Endodermal cell (in vitro differentiated cells): Measurements from ENCODE around the gene TNRC6C. TPM values are rescaled to one million over a fixed set of nuclear protein-coding genes. Genes with fewer than 3 reads are reported as not detected.

Source experiments
- DNase-seq: peaks from one replicate; pipeline ENCODE4 v3.0.0-alpha.2; 2017
- H3K27ac ChIP-seq: 2 replicates; pipeline ENCODE4 v1.5.1; 2013; ENCODE audit warnings: mild to moderate bottlenecking, low read depth, low read length, moderate library complexity
- H3K27me3 ChIP-seq: 2 replicates; pipeline ENCODE4 v1.6.1; 2013; ENCODE audit warnings: mild to moderate bottlenecking, low read length, moderate library complexity; ENCODE audit not compliant: insufficient read depth, control insufficient read depth, poor library complexity, severe bottlenecking
- H3K36me3 ChIP-seq: 2 replicates; pipeline ENCODE4 v1.7.0; 2013; ENCODE audit warnings: mild to moderate bottlenecking, low read length, moderate library complexity; ENCODE audit not compliant: control insufficient read depth, insufficient read depth
- H3K4me1 ChIP-seq: one replicate; pipeline ENCODE4 v1.7.0; 2013; ENCODE audit warnings: low read length; ENCODE audit not compliant: control insufficient read depth, insufficient read depth
- H3K4me3 ChIP-seq: 2 replicates; pipeline ENCODE4 v1.5.1; 2013; ENCODE audit warnings: mild to moderate bottlenecking, low read length, moderate library complexity
- H3K9ac ChIP-seq: 2 replicates; pipeline ENCODE4 v1.6.1; 2013; ENCODE audit warnings: mild to moderate bottlenecking, low read length, moderate library complexity; ENCODE audit not compliant: poor library complexity, severe bottlenecking; ENCODE audit errors: extremely low read depth
- H3K9me3 ChIP-seq: 2 replicates; pipeline ENCODE4 v1.6.1; 2013; ENCODE audit warnings: mild to moderate bottlenecking, low read length, moderate library complexity; ENCODE audit not compliant: control insufficient read depth
- H3K27ac Mint-ChIP-seq: 2 replicates; pipeline ENCODE4 v1.8.0; 2020; ENCODE audit warnings: mixed read lengths
- H3K27me3 Mint-ChIP-seq: 2 replicates; pipeline ENCODE4 v1.8.0; 2021; ENCODE audit warnings: mild to moderate bottlenecking, mixed read lengths; ENCODE audit not compliant: insufficient read depth
- H3K36me3 Mint-ChIP-seq: 2 replicates; pipeline ENCODE4 v1.8.0; 2020; ENCODE audit warnings: low read depth, mixed read lengths
- H3K4me1 Mint-ChIP-seq: 2 replicates; pipeline ENCODE4 v1.8.0; 2020; ENCODE audit warnings: mixed read lengths
- H3K4me3 Mint-ChIP-seq: 2 replicates; pipeline ENCODE4 v1.8.0; 2020; ENCODE audit warnings: mild to moderate bottlenecking, moderate library complexity, mixed read lengths
- H3K9me3 Mint-ChIP-seq: 2 replicates; pipeline ENCODE4 v1.8.0; 2020; ENCODE audit warnings: mild to moderate bottlenecking, mixed read lengths
- WGBS, 2 experiments: methylation state at CpG; one replicate each; pipeline versions ENCODE4 v1.1.5 to v1.1.7; 2013; ENCODE audit warnings: missing lambda C conversion rate in 2 of 2, mixed read lengths in 1 of 2; ENCODE audit not compliant: insufficient coverage in 1 of 2, insufficient read length in 1 of 2; 5-methylcytosine and 5-hydroxymethylcytosine counted together
- total RNA-seq, 2 donors: library from RNA; stranded (reverse); fragmentation: NEBNext Ultra II Directional in 1 of 2; extraction: Animal tissue kit (Norgen Biotek cat#: 25700) in 1 of 2; gene quantifications; 2 replicates in 1 of 2; 3 replicates in 1 of 2; pipeline ENCODE4 v1.2.1, GENCODE V29; 2021
- TF ChIP-seq, protein P1 (sequence below): fragments of 200-600 bp; sonication (generic); conservative IDR thresholded peaks from 2 replicates; pipeline ENCODE4 v1.5.0; 2021; ENCODE audit warnings: antibody characterized with exemption, mild to moderate bottlenecking

TNRC6C gene
- total RNA-seq, 2 donors from 2014 or later, result 22.4 to 40.2 TPM

DNA sequence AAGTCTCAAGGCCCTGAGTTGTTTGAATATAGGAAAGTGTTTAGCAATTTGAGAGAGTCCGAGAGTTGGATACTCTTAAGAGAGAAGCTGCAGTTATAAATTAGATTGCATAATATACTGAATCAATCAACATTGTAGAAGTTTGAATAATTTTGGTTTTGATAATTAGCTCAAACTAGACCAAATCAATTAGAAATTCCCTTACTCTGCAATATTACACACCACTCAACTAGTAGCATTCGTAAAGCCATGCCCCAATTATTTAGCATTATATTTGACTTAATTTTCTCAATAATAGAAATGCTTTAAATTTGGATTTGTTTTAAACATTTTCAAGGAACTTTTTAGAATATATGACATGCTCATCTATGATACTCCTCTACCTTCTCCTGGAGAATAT lies 49.1 kb downstream of the TNRC6C start:
- Mint-ChIP-seq H3K4me1 (no peaks in the 10 kb centered on the region), H3K36me3 (peaks cover 13% of the 10 kb centered on the region), H3K27me3 (no peaks in the 10 kb centered on the region), H3K4me3 (no peak overlapping the region), H3K27ac (no peak overlapping the region), H3K9me3 (no peaks in the 10 kb centered on the region)
- Histone ChIP-seq H3K4me1 (no peaks in the 10 kb centered on the region), H3K9ac (no peak overlapping the region), H3K9me3 (no peaks in the 10 kb centered on the region), H3K27ac (no peak overlapping the region), H3K4me3 (no peak overlapping the region), H3K36me3 (peaks cover 62% of the 10 kb centered on the region), H3K27me3 (no peaks in the 10 kb centered on the region)
- WGBS, 2 experiments, result no CpG with 5 or more reads among the region's 2 CpGs
- DNase-seq, result no peak
- TF ChIP-seq, protein P1, sequence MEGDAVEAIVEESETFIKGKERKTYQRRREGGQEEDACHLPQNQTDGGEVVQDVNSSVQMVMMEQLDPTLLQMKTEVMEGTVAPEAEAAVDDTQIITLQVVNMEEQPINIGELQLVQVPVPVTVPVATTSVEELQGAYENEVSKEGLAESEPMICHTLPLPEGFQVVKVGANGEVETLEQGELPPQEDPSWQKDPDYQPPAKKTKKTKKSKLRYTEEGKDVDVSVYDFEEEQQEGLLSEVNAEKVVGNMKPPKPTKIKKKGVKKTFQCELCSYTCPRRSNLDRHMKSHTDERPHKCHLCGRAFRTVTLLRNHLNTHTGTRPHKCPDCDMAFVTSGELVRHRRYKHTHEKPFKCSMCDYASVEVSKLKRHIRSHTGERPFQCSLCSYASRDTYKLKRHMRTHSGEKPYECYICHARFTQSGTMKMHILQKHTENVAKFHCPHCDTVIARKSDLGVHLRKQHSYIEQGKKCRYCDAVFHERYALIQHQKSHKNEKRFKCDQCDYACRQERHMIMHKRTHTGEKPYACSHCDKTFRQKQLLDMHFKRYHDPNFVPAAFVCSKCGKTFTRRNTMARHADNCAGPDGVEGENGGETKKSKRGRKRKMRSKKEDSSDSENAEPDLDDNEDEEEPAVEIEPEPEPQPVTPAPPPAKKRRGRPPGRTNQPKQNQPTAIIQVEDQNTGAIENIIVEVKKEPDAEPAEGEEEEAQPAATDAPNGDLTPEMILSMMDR, result no peak

DNA sequence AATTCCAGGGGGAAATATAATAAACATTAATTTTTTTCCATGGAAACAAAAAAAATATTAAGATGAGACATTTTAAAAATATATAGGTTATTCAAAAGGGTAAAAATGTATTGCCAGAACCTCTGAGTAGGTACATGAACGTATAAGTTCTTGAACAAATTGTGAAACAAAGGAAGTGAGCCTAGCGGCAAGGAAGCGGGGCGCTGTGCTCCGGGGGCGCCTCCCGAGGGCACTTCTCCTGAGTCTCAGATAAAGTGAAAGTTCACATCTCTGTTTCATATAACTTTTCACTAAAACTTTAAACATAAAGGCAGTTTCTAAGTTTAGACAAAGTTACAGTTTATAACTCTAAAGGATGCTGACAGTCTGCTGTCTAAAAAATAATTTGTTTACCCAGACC lies 52.3 kb downstream of the TNRC6C start:
- Mint-ChIP-seq H3K36me3 (no peaks in the 10 kb centered on the region), H3K4me3 (no peak overlapping the region), H3K27ac (no peak overlapping the region), H3K4me1 (no peaks in the 10 kb centered on the region), H3K27me3 (no peaks in the 10 kb centered on the region), H3K9me3 (no peaks in the 10 kb centered on the region)
- 91 to 98% methylated on average over 5 to 7 of the region's 7 CpGs for WGBS, 2 experiments
- Histone ChIP-seq H3K4me1 (no peaks in the 10 kb centered on the region), H3K4me3 (no peak overlapping the region), H3K9ac (no peak overlapping the region), H3K27ac (no peak overlapping the region), H3K27me3 (no peaks in the 10 kb centered on the region), H3K36me3 (peaks cover 51% of the 10 kb centered on the region), H3K9me3 (no peaks in the 10 kb centered on the region)
- TF ChIP-seq, protein P1, result no peak
- DNase-seq, result no peak

DNA sequence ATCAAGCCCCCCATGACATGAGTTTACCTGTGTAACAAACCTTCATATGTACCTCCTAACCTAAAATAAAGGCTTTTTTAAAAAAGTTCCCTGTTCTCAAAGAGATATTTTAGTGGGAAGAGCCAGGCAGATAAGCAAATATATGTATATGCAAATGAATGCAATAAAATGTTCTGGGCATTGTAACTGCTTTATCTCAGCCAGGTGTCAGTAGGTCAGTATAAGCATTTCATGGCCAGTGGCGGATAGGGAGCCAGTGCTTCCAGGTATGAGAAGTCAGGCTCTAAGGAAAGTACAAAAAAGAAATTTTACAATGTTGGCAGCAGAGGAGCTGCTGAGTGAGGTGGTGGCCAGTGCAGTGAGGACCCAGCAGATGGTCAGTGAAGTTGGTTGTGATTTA lies 53.9 kb downstream of the TNRC6C start:
- 94 to 100% methylated on average over 1 of the region's 1 CpG for WGBS, 2 experiments
- H3K4me3 Mint-ChIP-seq, result no peak overlapping the region

More for the DNA sequence above, 53.9 kb downstream of the TNRC6C start:
- no peak for DNase-seq
- H3K4me1 Mint-ChIP-seq, result peaks cover 4% of the 10 kb centered on the region
- H3K36me3 Mint-ChIP-seq, result peaks cover 2% of the 10 kb centered on the region
- Histone ChIP-seq H3K4me3 (no peak overlapping the region), H3K9me3 (no peaks in the 10 kb centered on the region), H3K4me1 (peaks cover 5% of the 10 kb centered on the region), H3K27ac (no peak overlapping the region), H3K27me3 (no peaks in the 10 kb centered on the region), H3K9ac (no peak overlapping the region), H3K36me3 (peaks cover 43% of the 10 kb centered on the region)
- no peaks in the 10 kb centered on the region for H3K27me3 Mint-ChIP-seq
- H3K9me3 Mint-ChIP-seq, result no peaks in the 10 kb centered on the region
- no peak overlapping the region for H3K27ac Mint-ChIP-seq
- TF ChIP-seq, protein P1, result no peak
